Fibroblast of upper back skin (primary cell): ENCODE results near the gene RS1.

Source experiments
- DNase-seq: peaks from one replicate; pipeline ENCODE4 v3.0.0-alpha.2; 2013

The RS1 gene

GRCh38 chrX:18672008-18672407 lies at the start of gene RS1:
Gene RS1, minus strand, starts transcription at chrX:18672108. Its CDS starts 40 bp downstream, at chrX:18672068.
- DNase-seq = no peak

GRCh38 chrX:18719852-18720251 lies 47.9 kb upstream of the RS1 start:
- DNase-seq = no peak

GRCh38 chrX:18714910-18715309 lies 43.0 kb upstream of the RS1 start:
- no peak for DNase-seq

- DNase-seq = no peak
These were observed 37.9 kb upstream of the RS1 start for GRCh38 chrX:18709833-18710232.

GRCh38 chrX:18707426-18708049 lies 35.6 kb upstream of the RS1 start, which contains the start of gene PPEF1:
Gene PPEF1, plus strand, starts transcription at chrX:18707645. Its CDS starts 136 bp downstream, at chrX:18707781.
- DNase-seq = no peak

GRCh38 chrX:18702362-18703195 lies 30.7 kb upstream of the RS1 start:
- DNase-seq = no peak

GRCh38 chrX:18701621-18702361 lies 29.9 kb upstream of the RS1 start:
- no peak for DNase-seq

GRCh38 chrX:18698737-18699650 lies 27.1 kb upstream of the RS1 start:
- no peak for DNase-seq

- no peak for DNase-seq
These were observed 24.7 kb upstream of the RS1 start for GRCh38 chrX:18696653-18697052.

GRCh38 chrX:18692541-18692940 lies 20.6 kb upstream of the RS1 start:
- DNase-seq = no peak

GRCh38 chrX:18691431-18691830 lies 19.5 kb upstream of the RS1 start:
- no peak for DNase-seq

- DNase-seq = no peak
These were observed 16.1 kb upstream of the RS1 start for GRCh38 chrX:18687856-18688495.

- DNase-seq = no peak
These were observed 11.1 kb upstream of the RS1 start for GRCh38 chrX:18682979-18683387.

- no peak for DNase-seq
These were observed 10.1 kb upstream of the RS1 start for GRCh38 chrX:18681996-18682395.

GRCh38 chrX:18677161-18677869 lies 5.4 kb upstream of the RS1 start:
- DNase-seq = no peak

- DNase-seq = peak; percentile 10
These were observed 4.6 kb upstream of the RS1 start for GRCh38 chrX:18676470-18676869.

GRCh38 chrX:18676050-18676449 lies 4.1 kb upstream of the RS1 start:
- no peak for DNase-seq

GRCh38 chrX:18674788-18675735 lies 3.2 kb upstream of the RS1 start:
- DNase-seq = peak; percentile 68

- no peak for DNase-seq
These were observed 2.5 kb upstream of the RS1 start for GRCh38 chrX:18674417-18674787.
